ENCODE data around the gene FAM241B.

DNA sequence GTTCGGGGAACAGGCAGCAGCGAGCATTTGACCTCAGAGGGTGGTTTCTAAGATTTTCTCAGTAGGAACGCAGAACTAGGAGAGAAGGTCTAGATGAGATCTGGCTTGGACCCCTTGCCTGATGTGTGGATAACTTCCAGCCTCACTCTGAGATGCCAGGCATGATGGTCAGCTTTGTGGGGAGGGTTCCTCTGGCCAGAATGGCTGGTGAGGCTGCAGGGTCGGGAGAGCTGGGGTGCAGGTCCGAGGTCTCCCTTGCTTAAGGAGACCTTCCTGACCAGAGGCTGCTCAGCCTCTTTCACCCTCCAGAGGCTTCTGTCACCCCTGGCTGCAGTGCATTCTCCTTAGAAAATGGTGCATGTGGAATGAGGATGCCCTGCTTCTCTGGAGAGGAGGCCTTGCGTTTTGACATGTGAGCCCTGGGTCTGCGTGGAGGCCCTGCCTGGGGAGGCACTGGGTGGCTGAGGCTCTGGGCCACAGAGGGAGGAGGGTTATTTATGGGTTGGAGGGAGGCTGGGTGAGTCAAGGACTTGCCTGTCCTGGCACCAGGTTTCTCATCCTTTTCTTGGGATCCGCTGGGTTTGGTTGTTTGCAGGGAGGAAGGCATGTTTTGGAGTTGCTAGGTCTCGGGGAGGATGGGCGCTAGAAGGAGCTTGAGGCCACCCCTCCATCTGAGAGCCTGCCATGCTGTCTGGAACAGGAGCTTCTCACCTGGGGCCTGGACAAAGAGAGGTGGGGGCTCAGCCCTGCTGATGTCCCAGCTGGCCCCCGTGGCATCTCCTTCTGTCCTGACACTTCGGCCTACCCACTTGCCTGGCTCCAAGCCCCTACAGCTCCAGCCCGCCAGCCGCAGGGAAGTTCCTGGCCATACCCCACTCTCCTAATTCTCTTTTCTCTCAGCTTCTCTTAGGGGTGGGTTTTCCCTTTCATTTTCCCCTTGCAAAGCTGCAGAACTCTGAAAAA, 3.9 kb downstream of the FAM241B start:
- TF ChIP-seq, protein P1, sequence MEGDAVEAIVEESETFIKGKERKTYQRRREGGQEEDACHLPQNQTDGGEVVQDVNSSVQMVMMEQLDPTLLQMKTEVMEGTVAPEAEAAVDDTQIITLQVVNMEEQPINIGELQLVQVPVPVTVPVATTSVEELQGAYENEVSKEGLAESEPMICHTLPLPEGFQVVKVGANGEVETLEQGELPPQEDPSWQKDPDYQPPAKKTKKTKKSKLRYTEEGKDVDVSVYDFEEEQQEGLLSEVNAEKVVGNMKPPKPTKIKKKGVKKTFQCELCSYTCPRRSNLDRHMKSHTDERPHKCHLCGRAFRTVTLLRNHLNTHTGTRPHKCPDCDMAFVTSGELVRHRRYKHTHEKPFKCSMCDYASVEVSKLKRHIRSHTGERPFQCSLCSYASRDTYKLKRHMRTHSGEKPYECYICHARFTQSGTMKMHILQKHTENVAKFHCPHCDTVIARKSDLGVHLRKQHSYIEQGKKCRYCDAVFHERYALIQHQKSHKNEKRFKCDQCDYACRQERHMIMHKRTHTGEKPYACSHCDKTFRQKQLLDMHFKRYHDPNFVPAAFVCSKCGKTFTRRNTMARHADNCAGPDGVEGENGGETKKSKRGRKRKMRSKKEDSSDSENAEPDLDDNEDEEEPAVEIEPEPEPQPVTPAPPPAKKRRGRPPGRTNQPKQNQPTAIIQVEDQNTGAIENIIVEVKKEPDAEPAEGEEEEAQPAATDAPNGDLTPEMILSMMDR (IDR thresholded peaks at IDR 0.05), result no peak
- no peak for TF ChIP-seq POLR2A (IDR thresholded peaks at IDR 0.05)

Measured in Peyer's patch (tissue), 4 donors.